Fibroblast of the aortic adventitia (primary cell): ENCODE measurements around the gene CHIC2. TPM values are rescaled to one million over a fixed set of nuclear protein-coding genes. Genes with fewer than 3 reads are reported as not detected.
A peak's percentile ranks its signal among the peaks of the same experiment; 100 is the strongest.

Experiments used
- DNase-seq: peaks from one replicate; pipeline ENCODE4 v3.0.0-alpha.2; 2010; ENCODE audit warnings: low read depth
- H3K4me3 ChIP-seq: 2 replicates; pipeline ENCODE4 v1.5.1; 2011; ENCODE audit warnings: low read depth, mild to moderate bottlenecking, control low read depth, low read length, moderate library complexity
- CTCF ChIP-seq: IDR thresholded peaks from 2 replicates; pipeline ENCODE4 v1.5.1; 2011; ENCODE audit warnings: mild to moderate bottlenecking, low read length, control low read depth, inconsistent platforms; ENCODE audit not compliant: insufficient read depth
- total RNA-seq: library from RNA; depleted of rRNA; stranded (reverse); fragments of >200 nt; gene quantifications from 2 replicates; pipeline ENCODE4 v1.2.3, GENCODE V29; 2012; ENCODE audit warnings: low replicate concordance

Gene CHIC2
- total RNA-seq, 1 donor: 88.4 TPM

GRCh38 chr4:54092405-54093323 is 28.3 kb upstream of the CHIC2 start:
- TF ChIP-seq CTCF: no peak
- H3K4me3 ChIP-seq: peak overlapping the region; percentile 66
- DNase-seq: no peak

- TF ChIP-seq CTCF: no peak
- DNase-seq: peak; percentile 82
- peak overlapping the region; percentile 66 for H3K4me3 ChIP-seq
These were observed 27.4 kb upstream of the CHIC2 start for GRCh38 chr4:54091637-54092404.

GRCh38 chr4:54090804-54091623 is 26.6 kb upstream of the CHIC2 start:
- peak; percentile 23 for DNase-seq
- TF ChIP-seq CTCF: no peak
- peak overlapping the region; percentile 66 for H3K4me3 ChIP-seq

DNA sequence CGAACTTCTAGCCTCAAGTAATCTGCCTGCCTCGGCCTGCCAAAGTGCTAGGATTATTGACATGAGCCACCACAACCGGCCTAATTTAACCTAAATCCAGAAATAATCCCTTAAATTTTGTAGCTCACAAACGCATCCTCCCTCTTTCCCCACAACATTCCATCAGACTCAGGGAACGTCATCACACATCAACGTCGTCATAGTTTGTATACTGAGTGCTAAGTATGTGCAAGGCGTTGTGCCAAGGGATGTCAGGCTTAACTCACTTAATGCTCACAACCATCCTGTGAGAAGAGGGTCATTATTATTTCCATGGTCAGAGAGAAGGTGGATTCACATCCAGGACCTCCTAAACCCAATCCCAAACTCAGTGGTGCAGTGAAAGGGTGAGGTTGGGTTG is 26.0 kb upstream of the CHIC2 start:
- no peak for DNase-seq
- no peak overlapping the region for H3K4me3 ChIP-seq
- TF ChIP-seq CTCF: no peak

DNA sequence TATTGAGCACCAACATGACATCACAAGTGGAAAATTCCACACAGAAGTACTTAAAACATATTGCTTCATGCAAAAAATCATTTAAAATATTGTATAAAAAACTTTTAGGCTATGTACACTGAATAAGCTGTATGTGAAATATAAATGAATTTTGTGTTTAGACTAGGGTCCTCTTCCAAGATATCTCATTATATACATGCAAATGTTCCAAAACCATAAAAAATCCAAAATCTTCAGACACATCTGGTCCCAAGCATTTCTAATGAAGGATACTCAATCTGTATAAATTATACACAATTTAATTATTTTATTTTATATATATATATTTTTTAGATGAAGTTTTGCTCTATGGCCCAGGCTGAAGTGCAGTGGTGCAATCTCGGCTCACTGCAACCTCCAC is 25.5 kb upstream of the CHIC2 start:
- no peak for DNase-seq
- no peak overlapping the region for H3K4me3 ChIP-seq
- TF ChIP-seq CTCF: no peak

DNA sequence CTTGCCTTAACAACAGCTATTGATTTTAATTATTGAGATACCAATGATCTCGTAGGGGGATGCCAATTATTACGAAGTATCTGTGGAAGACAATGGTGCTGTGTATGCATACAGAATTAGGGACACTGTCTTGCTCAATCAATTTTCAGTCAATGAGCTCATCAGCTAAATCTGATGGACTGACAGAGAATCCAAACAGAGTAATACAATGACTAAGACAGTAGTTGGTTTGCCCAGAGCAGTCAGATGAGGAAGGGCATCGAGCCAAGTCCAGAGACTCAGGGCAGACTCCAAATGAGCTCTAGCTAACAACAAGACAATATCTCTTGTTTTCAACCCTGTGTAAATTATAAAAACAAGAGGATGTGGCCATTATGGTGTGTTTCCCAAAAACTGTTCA is 20.9 kb upstream of the CHIC2 start:
- peak; percentile 85 for DNase-seq

More for the DNA sequence above, 20.9 kb upstream of the CHIC2 start:
- no peak overlapping the region for H3K4me3 ChIP-seq
- TF ChIP-seq CTCF: no peak
